Activated effector memory CD4-positive, alpha-beta T cell treated with anti-CD3 and anti-CD28 coated beads, Interleukin-2, amount 50 U/mL, for 16 hours (primary cell): Measurements from ENCODE around the gene ANKLE1.

ENCODE experiments used
- DNase-seq: peaks from one replicate; pipeline ENCODE4 v3.0.0-alpha.2; 2020

The ANKLE1 gene

DNA sequence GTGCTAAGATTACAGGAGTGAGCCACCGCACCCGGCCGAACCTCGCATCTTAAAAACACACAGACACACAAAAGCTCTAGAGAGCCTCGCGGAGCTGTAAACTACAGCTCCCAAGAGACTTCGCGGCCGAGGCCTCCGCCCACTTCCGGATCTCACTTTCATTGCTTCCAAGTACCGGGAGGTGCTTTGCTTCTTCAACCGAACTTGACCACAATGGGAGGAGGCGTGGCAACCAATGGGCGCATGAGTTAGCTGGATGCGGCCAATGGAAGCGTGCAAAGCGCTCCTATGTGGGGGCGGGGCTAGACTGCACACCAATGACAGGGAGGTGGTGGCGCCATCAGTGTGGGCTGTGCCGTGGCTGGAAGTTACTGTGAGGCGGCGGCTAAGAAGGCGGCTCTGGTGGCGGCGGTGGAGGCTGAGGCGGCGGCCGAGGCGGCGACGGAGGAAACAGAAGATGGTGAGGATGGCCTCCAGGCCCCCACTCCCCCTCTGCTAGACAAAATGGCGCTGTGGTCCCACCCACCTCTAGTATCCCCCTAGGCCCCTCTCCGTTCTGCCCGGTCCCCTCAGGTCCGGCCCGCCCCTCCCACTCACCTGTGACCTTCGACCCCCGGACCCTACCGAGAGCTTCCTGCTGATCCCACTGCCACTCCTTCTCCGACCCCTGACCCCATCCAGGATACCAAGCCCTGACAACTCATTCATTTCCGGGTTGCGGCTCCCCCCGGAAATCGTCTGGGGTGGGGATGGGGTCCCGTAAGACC, 27.7 kb downstream of the ANKLE1 start, which contains the start of gene DDA1:
DDA1 (plus strand) TSS at position 366 of the 767 bp plus-strand sequence; CDS start at position 458, 92 bp downstream.
- peak; percentile 100 for DNase-seq

- DNase-seq = no peak
Measured at GRCh38 chr19:17309965-17310461, 28.3 kb downstream of the ANKLE1 start.

DNA sequence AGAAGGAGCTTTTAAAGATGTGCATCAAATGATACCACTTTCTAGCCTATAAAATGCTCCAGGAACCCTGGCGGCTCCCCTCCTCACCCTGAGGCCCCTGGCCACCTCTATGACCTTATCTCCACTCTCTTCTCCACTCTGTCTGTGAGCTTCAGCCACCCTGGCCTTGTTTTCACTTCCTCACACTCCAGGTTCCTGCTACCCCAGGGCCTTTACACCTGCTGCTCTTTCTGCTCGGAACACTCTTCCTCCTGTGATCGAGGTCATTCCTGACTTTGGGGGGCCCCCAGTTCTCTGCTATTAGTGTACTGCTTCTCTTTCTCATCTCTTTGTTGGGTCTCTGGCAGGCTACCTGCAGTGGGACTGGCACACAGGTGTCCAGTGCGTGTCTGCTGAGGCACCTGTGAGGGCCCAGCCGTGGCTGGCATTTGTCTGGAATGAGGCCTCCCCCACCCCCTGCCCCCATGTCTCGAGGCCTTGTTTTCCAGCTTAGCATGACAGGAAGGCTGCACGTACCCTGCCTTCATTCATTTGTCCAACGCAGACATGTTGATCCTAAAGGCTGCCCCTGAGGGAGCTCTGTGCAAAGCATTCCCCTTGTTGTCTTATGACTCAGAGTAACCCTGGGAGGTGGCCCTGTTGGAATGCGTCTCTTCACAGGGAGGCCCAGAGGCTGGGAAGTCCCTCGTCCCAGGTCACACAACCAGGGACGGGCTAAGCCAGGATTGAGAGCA, 29.9 kb downstream of the ANKLE1 start:
- DNase-seq = no peak

- no peak for DNase-seq
Measured at GRCh38 chr19:17312189-17313113, 30.8 kb downstream of the ANKLE1 start.

- DNase-seq = no peak
Measured at GRCh38 chr19:17314007-17314593, 32.4 kb downstream of the ANKLE1 start.

DNA sequence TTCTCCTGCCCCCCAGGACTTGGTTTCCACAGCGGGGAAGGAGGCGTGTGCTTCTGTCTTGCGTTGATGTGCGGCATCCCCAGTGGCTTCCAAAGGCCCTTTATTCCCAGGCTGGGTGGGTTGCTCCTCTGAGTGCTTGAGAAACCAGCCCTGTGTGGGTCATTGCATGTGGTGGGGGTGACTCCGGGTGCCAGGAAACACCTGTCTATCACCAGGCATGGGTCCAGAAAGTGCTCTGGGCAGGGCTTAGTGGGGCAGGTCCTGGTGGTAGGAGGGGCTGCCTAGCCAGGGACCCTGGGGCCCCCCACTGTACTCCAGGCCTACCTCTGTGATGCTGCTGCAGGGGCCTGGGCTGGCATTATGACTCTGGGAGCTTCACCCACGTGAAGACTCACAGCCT, 37.3 kb downstream of the ANKLE1 start:
- no peak for DNase-seq

DNA sequence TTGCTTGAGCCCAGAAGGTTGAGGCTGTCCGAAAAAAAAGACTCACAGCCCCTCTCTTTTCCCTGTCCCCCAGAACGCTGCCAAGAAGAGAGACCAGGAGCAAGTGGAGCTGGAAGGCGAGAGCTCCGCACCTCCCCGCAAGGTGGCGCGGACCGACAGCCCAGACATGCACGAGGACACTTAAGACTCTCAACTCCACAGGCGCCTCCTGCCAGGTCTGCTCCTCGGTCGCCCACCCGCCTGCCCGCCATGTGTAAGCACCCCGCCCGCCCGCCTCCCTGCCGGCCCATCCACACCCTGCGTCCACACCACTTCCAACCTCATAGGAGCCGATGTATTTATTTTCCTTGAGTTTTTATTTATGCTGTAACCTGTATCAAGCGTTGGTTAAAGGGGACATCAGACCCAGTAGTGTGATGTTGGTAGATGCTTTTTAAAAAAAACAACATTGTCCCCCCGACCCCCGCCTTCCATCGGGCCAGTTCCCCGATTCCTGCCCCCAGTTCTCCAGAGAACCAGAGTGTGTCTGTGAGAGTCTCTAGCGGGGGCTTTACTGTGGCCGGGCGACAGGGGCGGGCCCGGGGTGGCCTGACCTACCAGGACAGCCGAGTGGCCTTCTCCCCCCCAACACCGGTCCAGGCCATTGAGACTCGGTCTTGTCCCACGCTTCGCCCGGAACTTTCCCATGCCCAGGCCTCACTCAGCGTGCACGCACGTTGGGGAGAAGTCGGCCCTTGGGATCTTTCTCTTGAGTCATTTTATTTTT, 38.0 kb downstream of the ANKLE1 start:
- no peak for DNase-seq

DNA sequence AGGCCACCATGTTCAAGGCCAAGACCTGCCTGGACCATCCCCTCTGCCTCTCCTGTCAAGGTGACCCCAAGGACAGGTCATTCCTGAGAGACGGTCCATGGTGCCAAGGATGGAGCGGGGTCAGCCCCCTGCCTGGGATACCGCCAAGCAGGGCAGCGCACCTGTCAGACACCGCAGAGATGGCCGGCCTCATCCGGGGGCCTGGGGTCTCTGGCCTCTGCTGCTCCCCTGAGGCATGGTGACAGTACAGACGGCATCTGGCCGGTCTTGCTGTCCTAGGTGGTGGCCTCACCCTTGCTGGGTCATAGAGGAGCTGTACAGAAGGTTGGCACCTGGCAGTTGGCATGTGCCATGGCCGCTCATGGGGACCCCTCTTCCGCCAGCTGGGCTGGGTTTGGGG, 38.7 kb downstream of the ANKLE1 start:
- no peak for DNase-seq

- DNase-seq = no peak
Measured at GRCh38 chr19:17321655-17322489, 40.2 kb downstream of the ANKLE1 start.

DNA sequence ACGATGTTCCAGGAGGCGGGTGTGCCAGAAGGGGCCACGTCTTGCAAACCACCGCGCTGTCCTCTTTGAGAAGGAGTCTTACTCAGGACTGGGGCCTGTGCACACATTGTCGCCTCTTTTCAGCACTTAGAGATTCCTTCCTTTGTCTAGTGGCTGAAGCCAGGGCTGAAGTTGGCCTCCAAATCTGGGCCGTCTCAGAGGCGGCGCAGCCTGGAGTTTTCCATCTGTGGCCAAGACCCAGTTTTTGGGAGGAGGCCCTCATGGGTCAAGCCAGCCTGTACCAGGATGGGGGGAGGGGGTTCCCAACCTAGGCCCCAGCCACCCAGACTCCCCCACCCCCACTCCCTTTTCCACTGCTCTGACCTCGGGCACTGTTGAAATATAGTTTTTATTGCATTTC, 41.2 kb downstream of the ANKLE1 start:
- DNase-seq = no peak

GRCh38 chr19:17323300-17323963, 41.7 kb downstream of the ANKLE1 start:
- DNase-seq = no peak

DNA sequence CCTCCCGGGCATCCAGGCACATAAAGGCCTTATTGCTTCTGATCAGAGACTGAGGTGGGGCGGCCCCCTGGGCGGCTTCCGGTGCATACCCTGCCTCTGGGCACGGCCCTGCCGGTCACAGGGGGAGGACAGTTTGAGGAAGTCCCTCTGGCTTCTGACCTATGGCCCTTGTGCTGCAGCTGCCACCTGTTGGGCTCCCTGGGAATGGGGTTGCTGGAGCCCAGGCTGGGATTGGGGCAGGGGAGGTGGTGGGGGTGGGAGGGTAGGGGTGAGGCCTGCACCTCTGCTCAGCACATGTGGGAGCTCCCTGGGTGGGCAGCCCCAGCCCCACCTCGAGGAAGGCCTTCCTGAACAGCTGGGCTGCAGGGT, 42.2 kb downstream of the ANKLE1 start:
- DNase-seq = no peak

- DNase-seq = no peak
Measured at GRCh38 chr19:17324357-17325114, 42.8 kb downstream of the ANKLE1 start.

GRCh38 chr19:17325133-17325532, 43.4 kb downstream of the ANKLE1 start:
- DNase-seq = no peak

- no peak for DNase-seq
Measured at GRCh38 chr19:17325881-17326594, 44.3 kb downstream of the ANKLE1 start.

GRCh38 chr19:17326595-17326966, 44.9 kb downstream of the ANKLE1 start:
- no peak for DNase-seq

- no peak for DNase-seq
Measured at GRCh38 chr19:17327068-17327653, 45.5 kb downstream of the ANKLE1 start.
